PC-9 (cell line): ENCODE measurements around the gene RPS26. TPM values are rescaled to one million over a fixed set of nuclear protein-coding genes. Genes with fewer than 3 reads are reported as not detected.

Experiments used
- BruUV-seq: library from RNA; stranded (reverse); fragments of 400-500 nt; replicated peaks from 2 replicates; lab custom pipeline; 2021; lab: Mats Ljungman, UMichigan
- CTCF ChIA-PET: fragments of 300-600 bp; sonication (Branson Sonifier 250); formaldehyde crosslinking; loops from one replicate; lab custom pipeline; 2022; ENCODE audit warnings: antibody characterized with exemption; lab: Charles Lee
- POLR2A ChIA-PET: fragments of 300-600 bp; sonication (Branson Sonifier 250); formaldehyde crosslinking; loops from one replicate; lab custom pipeline; 2022; ENCODE audit warnings: antibody characterized with exemption; ENCODE audit not compliant: unreplicated experiment; lab: Charles Lee
- DNase-seq, 2 experiments: peaks; one replicate each; pipeline versions ENCODE4 v3.0.0 to v3.0.0-alpha.2; 2015 to 2022; ENCODE audit warnings: mixed read lengths in 1 of 2
- H2AFZ ChIP-seq: fragments of 200-600 bp; sonication (generic); 2 replicates; pipeline ENCODE4 v1.8.1; 2017; ENCODE audit warnings: antibody characterized with exemption
- H3F3A ChIP-seq: fragments of 200-600 bp; sonication (generic); 2 replicates; pipeline ENCODE4 v1.8.1; 2017; ENCODE audit warnings: antibody characterized with exemption, mild to moderate bottlenecking, low read depth; ENCODE audit not compliant: insufficient read depth
- H3K27ac ChIP-seq: fragments of 200-600 bp; sonication (generic); 2 replicates; pipeline ENCODE4 v1.6.1; 2016; ENCODE audit warnings: mixed run types
- H3K27me3 ChIP-seq: fragments of 200-600 bp; sonication (generic); 2 replicates; pipeline ENCODE4 v1.6.1; 2016; ENCODE audit warnings: low read depth, mixed run types; ENCODE audit not compliant: insufficient read depth
- H3K36me3 ChIP-seq: fragments of 200-600 bp; sonication (generic); 2 replicates; pipeline ENCODE4 v1.6.1; 2016; ENCODE audit warnings: low read depth, mixed run types
- H3K4me1 ChIP-seq: fragments of 200-600 bp; sonication (generic); replicated peaks from 2 replicates; pipeline ENCODE4 v1.6.1; 2016; ENCODE audit warnings: mixed run types; ENCODE audit not compliant: insufficient read depth
- H3K4me2 ChIP-seq: fragments of 200-600 bp; sonication (generic); 2 replicates; pipeline ENCODE4 v1.6.1; 2017; ENCODE audit warnings: mixed run types
- H3K4me3 ChIP-seq: fragments of 200-600 bp; sonication (generic); 2 replicates; pipeline ENCODE4 v1.6.1; 2016; ENCODE audit warnings: mixed run types
- H3K79me2 ChIP-seq: fragments of 200-600 bp; sonication (generic); 2 replicates; pipeline ENCODE4 v1.6.1; 2017; ENCODE audit warnings: low read depth, mixed run types
- H3K9me2 ChIP-seq: fragments of 200-600 bp; sonication (generic); 2 replicates; pipeline ENCODE4 v1.8.1; 2017; ENCODE audit warnings: mild to moderate bottlenecking; ENCODE audit not compliant: insufficient read depth
- H3K9me3 ChIP-seq: fragments of 200-600 bp; sonication (generic); 2 replicates; pipeline ENCODE4 v1.8.1; 2016; ENCODE audit warnings: low read depth; ENCODE audit not compliant: insufficient read depth
- H4K20me1 ChIP-seq: fragments of 200-600 bp; sonication (generic); 2 replicates; pipeline ENCODE4 v1.8.1; 2017; ENCODE audit not compliant: insufficient read depth
- EZH2 ChIP-seq: fragments of 200-600 bp; sonication (generic); IDR thresholded peaks from 2 replicates; pipeline ENCODE4 v1.8.0; 2017; ENCODE audit warnings: antibody characterized with exemption, low read depth
- intact Hi-C: fragments of 100-400 bp; cut with micrococcal nuclease; formaldehyde crosslinking; loops from one replicate; pipeline ENCODE4 v1.10.0; 2022; ENCODE audit not compliant: unreplicated experiment
- total RNA-seq: library from RNA; stranded (reverse); gene quantifications from 2 replicates; pipeline ENCODE4 v1.2.3, GENCODE V29; 2021
- TF ChIP-seq, protein P1 (sequence below): fragments of 200-600 bp; sonication (generic); conservative IDR thresholded peaks from 2 replicates; pipeline ENCODE4 v1.6.1; 2017; ENCODE audit warnings: mixed run types, antibody characterized with exemption, mild to moderate bottlenecking, moderate library complexity

The RPS26 gene
- total RNA-seq, 1 experiment from 2014 or later = 43.3 TPM

- Histone ChIP-seq H3K27ac (no peak overlapping the region), H3K9me2 (no peaks in the 10 kb centered on the region), H3K4me2 (no peak overlapping the region), H3K4me3 (no peak overlapping the region), H4K20me1 (no peaks in the 10 kb centered on the region), H3K27me3 (no peaks in the 10 kb centered on the region), H3K79me2 (peaks cover 5% of the 10 kb centered on the region; the same call in 1 of the 2 replicates), H2AFZ (no peak overlapping the region), H3K9me3 (no peaks in the 10 kb centered on the region), H3F3A (peaks cover 22% of the 10 kb centered on the region; the same call in 1 of the 2 replicates), H3K36me3 (no peaks in the 10 kb centered on the region; the same call in 1 of the 2 replicates), H3K4me1 (peaks cover 9% of the 10 kb centered on the region)
- no peak for DNase-seq
- TF ChIP-seq, protein P1, sequence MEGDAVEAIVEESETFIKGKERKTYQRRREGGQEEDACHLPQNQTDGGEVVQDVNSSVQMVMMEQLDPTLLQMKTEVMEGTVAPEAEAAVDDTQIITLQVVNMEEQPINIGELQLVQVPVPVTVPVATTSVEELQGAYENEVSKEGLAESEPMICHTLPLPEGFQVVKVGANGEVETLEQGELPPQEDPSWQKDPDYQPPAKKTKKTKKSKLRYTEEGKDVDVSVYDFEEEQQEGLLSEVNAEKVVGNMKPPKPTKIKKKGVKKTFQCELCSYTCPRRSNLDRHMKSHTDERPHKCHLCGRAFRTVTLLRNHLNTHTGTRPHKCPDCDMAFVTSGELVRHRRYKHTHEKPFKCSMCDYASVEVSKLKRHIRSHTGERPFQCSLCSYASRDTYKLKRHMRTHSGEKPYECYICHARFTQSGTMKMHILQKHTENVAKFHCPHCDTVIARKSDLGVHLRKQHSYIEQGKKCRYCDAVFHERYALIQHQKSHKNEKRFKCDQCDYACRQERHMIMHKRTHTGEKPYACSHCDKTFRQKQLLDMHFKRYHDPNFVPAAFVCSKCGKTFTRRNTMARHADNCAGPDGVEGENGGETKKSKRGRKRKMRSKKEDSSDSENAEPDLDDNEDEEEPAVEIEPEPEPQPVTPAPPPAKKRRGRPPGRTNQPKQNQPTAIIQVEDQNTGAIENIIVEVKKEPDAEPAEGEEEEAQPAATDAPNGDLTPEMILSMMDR = no peak
- no peak for TF ChIP-seq EZH2
- CTCF ChIA-PET = interaction anchor here (0.5 to 2.2 kb wide), 9 partner anchors 31 to 884 kb away, joined by 3 to 23 read pairs (median 3); no protein-coding TSS in a partner anchor
- POLR2A ChIA-PET = interaction anchor here (0.7 kb wide), 1 partner anchor 255 kb away, joined by 17 read pairs; no protein-coding TSS in a partner anchor
- intact Hi-C loops = no loop called here
- BruUV-seq = no TSS peak
Observed at GRCh38 chr12:55995366-55995765, 46.4 kb upstream of the RPS26 start.

DNA sequence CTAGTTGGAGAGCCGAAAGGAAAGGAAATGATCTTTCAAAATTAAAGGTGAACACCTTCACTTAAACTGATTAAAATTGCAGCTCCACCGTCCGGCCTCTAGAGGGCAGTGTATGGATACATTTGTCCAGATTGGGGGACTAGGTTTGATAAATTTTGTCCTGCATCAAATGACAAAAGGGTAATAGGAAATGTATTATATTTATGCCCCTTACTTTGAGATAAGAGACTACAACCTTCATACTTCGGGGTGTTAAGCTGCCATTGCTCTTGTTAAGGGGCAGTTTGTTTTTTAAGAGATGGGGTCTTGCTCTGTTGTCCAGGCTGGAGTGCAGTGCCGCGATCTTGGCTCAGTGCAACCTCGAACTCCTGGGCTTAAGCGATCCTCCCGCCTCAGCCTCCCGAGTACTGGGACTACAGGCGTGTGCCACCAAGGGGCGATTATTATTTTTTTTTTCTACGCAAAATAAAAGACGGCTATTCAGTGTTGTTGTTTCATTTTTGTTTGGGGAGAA is 45.5 kb upstream of the RPS26 start:
- H3K27me3 ChIP-seq = no peaks in the 10 kb centered on the region

More for the DNA sequence above, 45.5 kb upstream of the RPS26 start:
- Histone ChIP-seq H3K9me2 (no peaks in the 10 kb centered on the region), H3F3A (peaks cover 22% of the 10 kb centered on the region; the same call in 1 of the 2 replicates), H3K4me2 (peak overlapping the region; percentile 89), H3K27ac (no peak overlapping the region), H3K4me3 (peak overlapping the region; percentile 70), H4K20me1 (no peaks in the 10 kb centered on the region), H3K4me1 (peaks cover 9% of the 10 kb centered on the region), H3K36me3 (no peaks in the 10 kb centered on the region), H3K9me3 (no peaks in the 10 kb centered on the region), H2AFZ (peak overlapping the region; percentile 71), H3K79me2 (peaks cover 5% of the 10 kb centered on the region; the same call in 1 of the 2 replicates)
- POLR2A ChIA-PET = interaction anchor here (0.6 to 1.2 kb wide), 2 partner anchors 108 to 226 kb away, joined by 3 to 5 read pairs; partner anchors contain the start of genes PA2G4 and RNF41
- TF ChIP-seq, protein P1 = peak; percentile 91
- TF ChIP-seq EZH2 = no peak
- CTCF ChIA-PET = interaction anchor here (0.5 to 2.2 kb wide), 16 partner anchors 11 to 258 kb away, joined by 3 to 23 read pairs (median 4); no protein-coding TSS in a partner anchor
- intact Hi-C loops = loop anchor here (1.0 to 2.0 kb wide), 3 partner anchors 33 to 193 kb away; partner anchors contain the start of genes PA2G4 and SMARCC2
- no TSS peak for BruUV-seq
- DNase-seq = peak; percentile 52 to 57
